ENCODE measurements around the gene HUNK. TPM values are rescaled to one million over a fixed set of nuclear protein-coding genes. Genes with fewer than 3 reads are reported as not detected.

The HUNK gene
- polyA plus RNA-seq, 1 donor (not counting 4 experiments of a cell fraction or from before 2014, with no cell fraction given): 0.03 TPM

DNA sequence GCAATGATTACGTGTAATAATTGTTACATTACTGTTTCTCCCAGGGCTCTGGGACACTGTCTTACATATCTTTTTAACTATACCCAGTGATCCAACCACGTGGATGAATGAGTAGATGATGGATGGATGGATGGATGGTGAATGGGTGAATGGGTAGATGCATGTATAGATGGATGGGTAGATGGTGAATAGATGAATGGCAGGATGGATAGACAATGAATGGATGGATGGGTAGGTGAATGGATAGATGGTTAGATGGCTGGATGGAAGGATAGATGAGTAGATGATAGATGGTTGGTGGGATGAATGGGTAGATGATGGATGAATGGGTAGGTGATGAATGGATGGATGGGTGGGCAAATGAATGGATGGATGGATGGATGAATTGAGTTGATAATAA, 135.9 kb downstream of the HUNK start:
- Histone ChIP-seq H3K4me2 (ENCODE audit: control insufficient read depth, extremely low read depth, insufficient read depth, low read depth, low read length) (no peak overlapping the region), H3K4me3 (ENCODE audit: control insufficient read depth in 2 of 3, extremely low read depth in 1 of 3, insufficient read depth in 2 of 3, low read depth in 1 of 3, low read length in 3 of 3) (no peak overlapping the region), H3K9ac (ENCODE audit: control insufficient read depth, extremely low read depth, insufficient read depth, low read length) (no peak overlapping the region), H3K27me3 (ENCODE audit: control insufficient read depth, extremely low read depth, insufficient read depth, low read length) (no peaks in the 10 kb centered on the region), H3K79me2 (ENCODE audit: control insufficient read depth, insufficient read depth, low read length) (no peaks in the 10 kb centered on the region), H3K4me1 (ENCODE audit: control insufficient read depth, extremely low read depth, insufficient read depth, low read length) (no peaks in the 10 kb centered on the region), H2AFZ (ENCODE audit: control insufficient read depth, low read length) (no peak overlapping the region), H3K9me1 (ENCODE audit: control insufficient read depth, extremely low read depth, insufficient read depth, low read length) (no peaks in the 10 kb centered on the region), H3K9me3 (ENCODE audit: control insufficient read depth, low read depth, low read length) (no peaks in the 10 kb centered on the region), H3K36me3 (ENCODE audit: control insufficient read depth in 2 of 2, extremely low read depth in 1 of 2, insufficient read depth in 2 of 2, low read length in 2 of 2) (no peaks in the 10 kb centered on the region), H3K27ac (ENCODE audit: control insufficient read depth, insufficient read depth, low read length) (no peak overlapping the region), H4K20me1 (ENCODE audit: control insufficient read depth, extremely low read depth, insufficient read depth, low read length) (no peaks in the 10 kb centered on the region)
- dilution Hi-C loops (cut with MboI; ENCODE audit: extremely low pct_ligation_motif_present, low sequenced_read_pairs): no loop called here
- no peak for TF ChIP-seq EZH2 (IDR thresholded peaks at IDR 0.05; ENCODE audit: low read length)
- no peak for TF ChIP-seq CTCF (optimal IDR thresholded peaks at IDR 0.05 in 1 of 3, IDR thresholded peaks at IDR 0.05 in 1 of 3, conservative IDR thresholded peaks at IDR 0.05 in 1 of 3; ENCODE audit: extremely low read depth in 1 of 3, insufficient read depth in 2 of 3, low read length in 3 of 3)
- FAIRE-seq: no peak
- no peak for DNase-seq (ENCODE audit: low read depth, low spot score)

GRCh38 chr21:32009263-32009662, 136.4 kb downstream of the HUNK start:
- TF ChIP-seq EZH2 (IDR thresholded peaks at IDR 0.05; ENCODE audit: low read length): no peak

DNA sequence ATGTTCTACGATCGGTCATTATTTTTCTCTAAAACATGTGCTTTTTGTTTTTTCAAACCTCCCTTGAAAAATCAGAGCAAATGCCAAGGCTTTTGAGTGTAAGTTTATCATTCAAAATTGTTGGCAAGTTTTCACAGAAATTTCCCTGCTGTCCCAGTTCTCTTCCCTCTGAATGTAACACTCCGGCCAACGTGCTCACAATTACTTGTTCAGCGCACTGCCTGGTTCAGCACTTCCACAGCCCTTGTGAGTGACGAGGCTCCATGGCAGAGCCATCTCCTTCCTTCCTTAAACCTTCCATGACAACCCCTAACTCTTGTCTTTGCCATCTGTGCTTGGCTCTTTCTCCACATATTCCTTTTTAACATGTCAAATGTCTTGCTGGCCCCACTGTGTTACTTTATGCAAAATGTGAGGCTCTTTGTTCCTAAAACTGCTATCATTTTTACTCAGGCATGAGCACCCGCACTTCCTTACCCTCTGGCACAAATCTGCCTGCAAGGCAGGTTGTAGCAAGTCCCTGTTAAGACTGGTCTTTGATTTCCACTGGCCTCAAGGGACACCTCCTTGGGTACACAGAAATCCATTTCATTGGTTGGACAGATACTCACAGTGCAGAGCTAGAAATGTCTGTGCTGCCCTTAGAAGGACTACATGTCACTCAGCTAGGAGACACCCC, 142.8 kb downstream of the HUNK start:
- FAIRE-seq (no peak), DNase-seq (ENCODE audit: low read depth, low spot score) (no peak)
- Histone ChIP-seq H3K4me2 (ENCODE audit: control insufficient read depth, extremely low read depth, insufficient read depth, low read depth, low read length) (no peak overlapping the region), H3K9me1 (ENCODE audit: control insufficient read depth, extremely low read depth, insufficient read depth, low read length) (no peaks in the 10 kb centered on the region), H3K27ac (ENCODE audit: control insufficient read depth, insufficient read depth, low read length) (no peak overlapping the region), H2AFZ (ENCODE audit: control insufficient read depth, low read length) (no peak overlapping the region), H3K36me3 (ENCODE audit: control insufficient read depth in 2 of 2, extremely low read depth in 1 of 2, insufficient read depth in 2 of 2, low read length in 2 of 2) (no peaks in the 10 kb centered on the region), H3K9ac (ENCODE audit: control insufficient read depth, extremely low read depth, insufficient read depth, low read length) (no peak overlapping the region), H3K9me3 (ENCODE audit: control insufficient read depth, low read depth, low read length) (no peaks in the 10 kb centered on the region), H3K4me3 (ENCODE audit: control insufficient read depth in 2 of 3, extremely low read depth in 1 of 3, insufficient read depth in 2 of 3, low read depth in 1 of 3, low read length in 3 of 3) (no peak overlapping the region), H3K27me3 (ENCODE audit: control insufficient read depth, extremely low read depth, insufficient read depth, low read length) (no peaks in the 10 kb centered on the region), H4K20me1 (ENCODE audit: control insufficient read depth, extremely low read depth, insufficient read depth, low read length) (no peaks in the 10 kb centered on the region), H3K79me2 (ENCODE audit: control insufficient read depth, insufficient read depth, low read length) (no peaks in the 10 kb centered on the region), H3K4me1 (ENCODE audit: control insufficient read depth, extremely low read depth, insufficient read depth, low read length) (no peaks in the 10 kb centered on the region)
- no peak for TF ChIP-seq EZH2 (IDR thresholded peaks at IDR 0.05; ENCODE audit: low read length)
- TF ChIP-seq CTCF (optimal IDR thresholded peaks at IDR 0.05 in 1 of 3, IDR thresholded peaks at IDR 0.05 in 1 of 3, conservative IDR thresholded peaks at IDR 0.05 in 1 of 3; ENCODE audit: extremely low read depth in 1 of 3, insufficient read depth in 2 of 3, low read length in 3 of 3): no peak
- dilution Hi-C loops (cut with MboI; ENCODE audit: extremely low pct_ligation_motif_present, low sequenced_read_pairs): no loop called here

More at GRCh38 chr21:32009263-32009662, 136.4 kb downstream of the HUNK start:
- DNase-seq (ENCODE audit: low read depth, low spot score) (no peak), FAIRE-seq (no peak)
- Histone ChIP-seq H3K27me3 (ENCODE audit: control insufficient read depth, extremely low read depth, insufficient read depth, low read length) (no peaks in the 10 kb centered on the region), H3K4me1 (ENCODE audit: control insufficient read depth, extremely low read depth, insufficient read depth, low read length) (no peaks in the 10 kb centered on the region), H3K27ac (ENCODE audit: control insufficient read depth, insufficient read depth, low read length) (no peak overlapping the region), H3K79me2 (ENCODE audit: control insufficient read depth, insufficient read depth, low read length) (no peaks in the 10 kb centered on the region), H3K36me3 (ENCODE audit: control insufficient read depth in 2 of 2, extremely low read depth in 1 of 2, insufficient read depth in 2 of 2, low read length in 2 of 2) (no peaks in the 10 kb centered on the region), H3K9me1 (ENCODE audit: control insufficient read depth, extremely low read depth, insufficient read depth, low read length) (no peaks in the 10 kb centered on the region), H3K4me3 (ENCODE audit: control insufficient read depth in 2 of 3, extremely low read depth in 1 of 3, insufficient read depth in 2 of 3, low read depth in 1 of 3, low read length in 3 of 3) (no peak overlapping the region), H3K9ac (ENCODE audit: control insufficient read depth, extremely low read depth, insufficient read depth, low read length) (no peak overlapping the region), H2AFZ (ENCODE audit: control insufficient read depth, low read length) (no peak overlapping the region), H4K20me1 (ENCODE audit: control insufficient read depth, extremely low read depth, insufficient read depth, low read length) (no peaks in the 10 kb centered on the region), H3K4me2 (ENCODE audit: control insufficient read depth, extremely low read depth, insufficient read depth, low read depth, low read length) (no peak overlapping the region), H3K9me3 (ENCODE audit: control insufficient read depth, low read depth, low read length) (no peaks in the 10 kb centered on the region)
- dilution Hi-C loops (cut with MboI; ENCODE audit: extremely low pct_ligation_motif_present, low sequenced_read_pairs): no loop called here
